GM19467 (cell line): Measurements from ENCODE around the gene PNPLA6.

ENCODE experiments used
- ATAC-seq: cut with Tn5 transposase; IDR thresholded peaks from one replicate; pipeline ENCODE4 v1.9.1; 2021; ENCODE audit warnings: mild to moderate bottlenecking, moderate library complexity; ENCODE audit not compliant: unreplicated experiment

The PNPLA6 gene

DNA sequence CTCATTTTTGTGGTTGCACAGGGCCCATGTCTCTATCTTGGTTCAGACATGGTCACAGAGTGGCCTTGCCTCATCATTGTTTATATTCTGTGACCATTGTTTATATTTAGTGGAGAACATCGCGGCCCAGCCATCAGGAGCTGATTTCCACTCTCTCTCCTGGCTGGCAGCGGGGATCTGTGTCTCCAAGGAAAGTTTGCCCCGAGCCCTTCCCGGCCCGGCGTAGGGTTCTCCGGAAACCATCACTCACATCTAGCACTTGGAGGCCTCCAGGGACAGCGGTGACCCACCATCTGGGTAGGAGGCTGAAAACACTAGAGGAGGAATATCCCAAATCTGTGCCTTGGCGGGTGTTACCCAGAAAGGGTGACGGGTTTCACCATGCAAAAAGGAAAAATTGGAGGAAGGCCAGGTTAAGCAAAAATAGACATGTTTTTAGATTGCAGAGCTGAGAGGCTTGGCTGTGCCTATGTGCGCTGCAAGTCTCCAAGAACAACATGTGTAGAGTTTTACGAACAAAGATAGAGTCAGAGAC is 20.3 kb upstream of the PNPLA6 start:
- ATAC-seq: no peak

DNA sequence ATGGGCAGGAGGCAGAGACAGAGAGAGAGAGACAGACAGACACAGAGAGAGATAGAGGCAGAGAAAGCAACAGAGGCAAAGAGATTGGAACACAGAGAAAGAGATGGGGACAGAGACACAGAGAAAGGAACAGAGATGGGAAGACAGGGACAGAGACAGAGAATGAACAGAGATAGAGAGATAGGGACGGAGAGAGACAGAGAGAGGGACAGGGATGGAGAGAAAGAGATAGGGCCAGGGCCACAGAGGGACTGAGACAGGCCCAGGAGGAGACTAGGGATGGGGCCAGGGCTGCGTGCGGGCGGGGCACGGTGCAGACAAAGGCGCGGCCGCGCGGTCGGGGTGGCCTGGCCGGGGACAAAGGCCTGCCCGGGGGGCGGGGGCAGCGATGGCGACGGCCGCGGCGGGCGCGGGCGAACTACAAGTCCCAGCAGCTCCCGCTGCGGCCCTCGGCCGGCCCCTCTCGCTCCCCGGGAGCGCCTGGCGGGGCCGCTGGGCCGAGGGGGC is 19.8 kb upstream of the PNPLA6 start, which contains the start of gene ZNF358:
Gene ZNF358 (plus strand): TSS at position 459 of the 507 bp plus-strand sequence. CDS start 3,140 bp downstream, outside the sequence.
- ATAC-seq: no peak

GRCh38 chr19:7516333-7516732 is 19.2 kb upstream of the PNPLA6 start:
- ATAC-seq: no peak

DNA sequence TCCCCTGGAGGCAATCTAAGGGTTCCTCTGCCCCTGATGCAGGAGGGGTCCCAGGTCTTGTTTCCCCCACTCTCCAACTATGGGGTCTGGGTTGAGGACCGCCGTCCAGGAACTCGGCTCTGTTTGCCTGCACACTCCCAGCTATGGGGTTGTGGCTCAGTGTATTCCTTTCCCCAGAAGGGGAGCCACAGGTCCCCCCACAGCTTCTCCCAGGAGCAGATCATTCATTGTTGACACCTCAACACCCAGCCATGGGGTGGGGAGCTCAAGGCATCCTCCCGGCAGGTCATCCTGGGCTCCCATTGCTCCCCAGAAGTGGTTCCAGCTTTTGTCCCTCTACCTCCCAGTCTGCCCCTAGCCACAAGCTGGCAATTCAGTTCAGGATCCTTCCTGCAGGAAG is 18.6 kb upstream of the PNPLA6 start:
- ATAC-seq: no peak

DNA sequence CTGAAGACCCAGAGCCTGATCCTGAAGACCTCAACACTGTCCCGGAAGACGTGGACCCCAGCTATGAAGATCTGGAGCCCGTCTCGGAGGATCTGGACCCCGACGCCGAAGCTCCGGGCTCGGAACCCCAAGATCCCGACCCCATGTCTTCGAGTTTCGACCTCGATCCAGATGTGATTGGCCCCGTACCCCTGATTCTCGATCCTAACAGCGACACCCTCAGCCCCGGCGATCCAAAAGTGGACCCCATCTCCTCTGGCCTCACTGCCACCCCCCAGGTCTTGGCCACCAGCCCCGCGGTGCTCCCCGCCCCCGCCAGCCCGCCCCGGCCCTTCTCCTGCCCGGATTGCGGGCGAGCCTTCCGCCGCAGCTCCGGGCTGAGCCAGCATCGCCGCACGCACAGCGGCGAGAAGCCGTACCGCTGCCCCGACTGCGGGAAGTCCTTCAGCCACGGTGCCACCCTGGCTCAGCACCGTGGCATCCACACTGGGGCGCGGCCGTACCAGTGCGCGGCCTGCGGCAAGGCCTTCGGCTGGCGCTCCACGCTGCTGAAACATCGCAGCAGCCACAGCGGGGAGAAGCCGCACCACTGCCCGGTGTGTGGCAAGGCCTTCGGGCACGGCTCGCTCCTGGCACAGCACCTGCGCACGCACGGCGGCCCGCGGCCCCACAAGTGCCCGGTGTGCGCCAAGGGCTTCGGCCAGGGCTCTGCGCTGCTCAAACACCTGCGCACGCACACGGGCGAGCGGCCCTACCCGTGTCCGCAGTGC is 16.0 kb upstream of the PNPLA6 start:
- no peak for ATAC-seq

GRCh38 chr19:7520131-7521051 is 15.1 kb upstream of the PNPLA6 start:
- no peak for ATAC-seq

DNA sequence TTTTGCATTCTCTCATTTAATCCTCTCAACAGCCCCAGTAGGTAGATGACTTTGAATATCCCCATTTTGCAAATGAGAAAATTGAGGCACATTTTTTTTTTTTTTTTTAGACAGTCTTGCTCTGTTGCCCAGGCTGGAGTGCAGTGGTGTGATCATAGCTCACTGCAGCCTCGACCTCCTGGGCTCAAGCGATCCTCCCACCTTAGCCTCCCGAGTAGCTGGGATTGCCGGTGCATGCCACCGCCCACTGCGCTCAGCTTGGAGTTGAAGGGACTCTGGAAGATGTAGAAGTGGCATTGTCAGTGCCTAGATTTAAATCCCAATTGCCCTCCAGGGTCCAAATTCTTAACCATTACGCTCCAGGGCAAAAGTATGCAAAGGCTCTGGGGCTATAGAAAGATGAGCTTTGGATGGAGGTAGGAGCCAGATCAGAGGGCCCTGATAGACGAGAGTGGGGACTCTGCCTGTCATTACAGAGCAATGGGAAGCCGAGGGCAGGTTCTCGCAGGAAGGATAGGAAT is 13.9 kb upstream of the PNPLA6 start:
- no peak for ATAC-seq

DNA sequence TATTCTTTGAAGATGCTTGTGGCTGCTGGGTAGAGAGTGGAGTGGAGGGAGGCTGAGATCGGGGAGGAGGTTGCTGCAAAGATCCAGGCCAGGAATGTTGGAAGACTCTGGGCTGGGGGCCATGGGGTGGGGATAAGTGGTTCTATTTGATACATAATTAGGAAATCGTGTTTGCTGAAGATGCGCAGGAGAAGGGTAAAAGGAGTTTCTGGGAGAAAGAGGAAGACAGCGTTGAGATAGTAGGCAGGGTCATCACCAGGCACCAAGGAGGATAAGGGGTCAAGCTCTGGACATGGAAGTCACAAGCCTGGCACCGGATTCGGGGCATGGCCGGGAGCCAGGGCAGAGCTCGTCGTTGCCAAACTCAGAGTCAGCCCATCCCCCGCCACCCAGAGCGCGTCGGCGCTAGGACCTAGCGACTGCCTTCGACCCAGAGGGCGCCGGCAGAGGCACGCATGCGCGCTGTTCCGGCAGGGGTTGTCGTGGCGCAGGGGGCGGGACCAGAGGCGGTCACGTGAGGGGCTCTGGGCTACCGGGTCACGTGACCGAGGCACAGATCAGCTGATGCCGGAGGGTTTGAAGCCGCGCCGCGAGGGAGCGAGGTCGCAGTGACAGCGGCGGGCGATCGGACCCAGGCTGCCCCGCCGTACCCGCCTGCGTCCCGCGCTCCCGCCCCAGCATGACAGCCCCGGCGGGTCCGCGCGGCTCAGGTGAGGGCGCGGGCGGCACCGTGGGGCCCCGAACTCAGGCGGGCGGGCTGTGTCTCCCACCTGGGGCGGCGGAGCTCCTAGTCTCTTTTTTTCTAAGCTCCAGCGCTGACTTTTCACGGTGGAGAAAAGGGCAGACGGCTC is 13.2 kb upstream of the PNPLA6 start, which contains the start of gene MCOLN1:
Gene MCOLN1 (plus strand): TSS at position 553 of the 851 bp plus-strand sequence. CDS start 127 bp downstream, at position 680.
- ATAC-seq: peak; percentile 62

GRCh38 chr19:7522923-7523667 is 12.4 kb upstream of the PNPLA6 start:
- ATAC-seq: no peak

GRCh38 chr19:7524523-7524922 is 11.0 kb upstream of the PNPLA6 start:
- ATAC-seq: no peak

- no peak for ATAC-seq
These were observed 10.4 kb upstream of the PNPLA6 start for GRCh38 chr19:7524992-7525739.

DNA sequence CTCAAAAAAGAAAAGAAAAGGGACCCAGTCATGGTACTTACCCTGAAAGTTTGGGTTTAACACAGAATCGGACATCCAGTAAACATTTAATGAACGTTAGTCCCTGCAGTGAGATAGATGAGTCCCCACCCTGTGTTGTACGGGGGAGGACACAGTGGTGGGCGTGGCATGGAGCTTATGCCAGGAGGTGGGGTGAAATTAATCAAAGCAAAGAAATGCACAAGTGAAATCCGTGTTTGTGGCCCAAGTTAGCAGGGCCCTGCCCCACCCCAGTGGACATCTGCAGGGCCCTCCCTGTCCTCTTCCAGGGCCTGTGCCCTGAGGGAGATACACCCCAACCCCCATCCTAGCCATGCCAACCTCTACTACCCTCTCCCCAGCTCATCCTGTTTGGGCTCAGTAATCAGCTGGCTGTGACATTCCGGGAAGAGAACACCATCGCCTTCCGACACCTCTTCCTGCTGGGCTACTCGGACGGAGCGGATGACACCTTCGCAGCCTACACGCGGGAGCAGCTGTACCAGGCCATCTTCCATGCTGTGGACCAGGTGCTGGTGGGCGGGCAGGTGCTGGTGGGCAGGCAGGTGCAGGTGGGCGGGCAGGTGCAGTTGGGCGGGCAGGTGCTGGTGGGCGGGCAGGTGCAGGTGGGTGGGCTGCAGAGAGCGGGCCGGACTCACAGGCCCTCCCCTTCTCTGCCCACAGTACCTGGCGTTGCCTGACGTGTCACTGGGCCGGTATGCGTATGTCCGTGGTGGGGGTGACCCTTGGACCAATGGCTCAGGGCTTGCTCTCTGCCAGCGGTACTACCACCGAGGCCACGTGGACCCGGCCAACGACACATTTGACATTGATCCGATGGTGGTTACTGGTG is 9.2 kb upstream of the PNPLA6 start:
- ATAC-seq: no peak

- no peak for ATAC-seq
These were observed 7.9 kb upstream of the PNPLA6 start for GRCh38 chr19:7527516-7528191.

DNA sequence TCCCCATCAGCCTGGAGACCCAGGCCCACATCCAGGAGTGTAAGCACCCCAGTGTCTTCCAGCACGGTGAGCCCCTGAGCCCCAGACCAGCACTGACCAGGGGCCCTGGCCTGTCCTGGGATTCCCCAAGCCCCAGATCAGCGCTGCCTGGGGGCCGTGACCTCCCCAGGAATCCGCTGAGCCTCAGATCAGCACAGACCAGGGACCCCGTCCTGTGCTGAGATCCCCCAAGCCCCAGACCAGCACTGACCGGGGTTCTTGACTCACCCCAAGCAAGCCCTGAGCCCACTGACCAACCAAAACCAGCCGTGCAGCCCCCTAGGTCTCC is 7.4 kb upstream of the PNPLA6 start:
- no peak for ATAC-seq

GRCh38 chr19:7528522-7529245 is 6.8 kb upstream of the PNPLA6 start:
- ATAC-seq: no peak

- ATAC-seq: no peak
These were observed 6.3 kb upstream of the PNPLA6 start for GRCh38 chr19:7529246-7529600.
